ENCODE results near the gene BTG1.

Gene BTG1

GRCh38 chr12:92132288-92132687, 13.4 kb downstream of the BTG1 start:
- DNase-seq, result peak; percentile 68

- no peak for DNase-seq
These were observed 14.6 kb downstream of the BTG1 start for GRCh38 chr12:92130999-92131398.

GRCh38 chr12:92129609-92130008, 16.0 kb downstream of the BTG1 start:
- no peak for DNase-seq

- no peak for DNase-seq
These were observed 17.0 kb downstream of the BTG1 start for GRCh38 chr12:92128612-92129011.

- DNase-seq, result no peak
These were observed 21.0 kb downstream of the BTG1 start for GRCh38 chr12:92124689-92125029.

- DNase-seq, result no peak
These were observed 21.6 kb downstream of the BTG1 start for GRCh38 chr12:92123780-92124688.

- DNase-seq, result no peak
These were observed 22.5 kb downstream of the BTG1 start for GRCh38 chr12:92122941-92123779.

- no peak for DNase-seq
These were observed 23.8 kb downstream of the BTG1 start for GRCh38 chr12:92121826-92122225.

GRCh38 chr12:92118826-92119536, 26.7 kb downstream of the BTG1 start:
- DNase-seq, result no peak

GRCh38 chr12:92114834-92115233, 30.8 kb downstream of the BTG1 start:
- no peak for DNase-seq

- no peak for DNase-seq
These were observed 34.4 kb downstream of the BTG1 start for GRCh38 chr12:92111256-92111655.

GRCh38 chr12:92110083-92110640, 35.5 kb downstream of the BTG1 start:
- DNase-seq, result no peak

GRCh38 chr12:92109613-92110012, 36.0 kb downstream of the BTG1 start:
- DNase-seq, result no peak

- no peak for DNase-seq
These were observed 37.0 kb downstream of the BTG1 start for GRCh38 chr12:92108651-92109050.

- no peak for DNase-seq
These were observed 38.0 kb downstream of the BTG1 start for GRCh38 chr12:92107621-92108131.

GRCh38 chr12:92107094-92107493, 38.6 kb downstream of the BTG1 start:
- DNase-seq, result no peak

GRCh38 chr12:92105676-92106075, 40.0 kb downstream of the BTG1 start:
- no peak for DNase-seq

GRCh38 chr12:92105110-92105509, 40.5 kb downstream of the BTG1 start:
- no peak for DNase-seq

- DNase-seq, result no peak
These were observed 43.0 kb downstream of the BTG1 start for GRCh38 chr12:92102606-92103005.

GRCh38 chr12:92098594-92099380, 46.9 kb downstream of the BTG1 start:
- DNase-seq, result no peak

- no peak for DNase-seq
These were observed 49.1 kb downstream of the BTG1 start for GRCh38 chr12:92096346-92097136.
